ENCODE measurements around the gene MMP21.

Gene MMP21

DNA sequence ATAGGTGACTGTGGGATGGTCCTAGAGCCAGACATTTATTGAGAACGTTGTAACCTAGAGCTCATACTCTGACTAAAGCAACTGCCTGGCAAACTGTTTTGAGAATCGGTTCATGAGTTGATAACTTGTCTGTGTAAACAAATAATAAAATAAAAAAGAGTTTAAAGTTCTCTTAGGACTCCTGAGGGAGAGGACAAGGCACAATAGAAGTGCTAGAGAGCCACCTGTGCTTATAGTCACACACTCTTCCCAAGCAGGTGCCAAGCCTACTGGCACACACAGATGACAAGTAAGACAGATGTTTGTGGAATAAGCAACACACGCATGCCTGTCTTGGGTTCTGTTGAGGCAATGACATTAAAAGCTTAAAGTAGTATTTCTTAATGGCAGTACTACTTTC, 48.2 kb downstream of the MMP21 start:
- TF ChIP-seq TAF1 (IDR thresholded peaks at IDR 0.05; ENCODE audit: borderline replicate concordance, insufficient read depth, low read length) (no peak), SIN3A (IDR thresholded peaks at IDR 0.05; ENCODE audit: borderline replicate concordance, insufficient read depth, low read length) (no peak), FOXP2 (optimal IDR thresholded peaks at IDR 0.05; ENCODE audit: borderline replicate concordance, extremely low read depth, extremely low read length, insufficient read depth) (no peak), POLR2AphosphoS5 (IDR thresholded peaks at IDR 0.05; ENCODE audit: low read depth, low read length) (no peak)
- TF ChIP-seq, protein P1, sequence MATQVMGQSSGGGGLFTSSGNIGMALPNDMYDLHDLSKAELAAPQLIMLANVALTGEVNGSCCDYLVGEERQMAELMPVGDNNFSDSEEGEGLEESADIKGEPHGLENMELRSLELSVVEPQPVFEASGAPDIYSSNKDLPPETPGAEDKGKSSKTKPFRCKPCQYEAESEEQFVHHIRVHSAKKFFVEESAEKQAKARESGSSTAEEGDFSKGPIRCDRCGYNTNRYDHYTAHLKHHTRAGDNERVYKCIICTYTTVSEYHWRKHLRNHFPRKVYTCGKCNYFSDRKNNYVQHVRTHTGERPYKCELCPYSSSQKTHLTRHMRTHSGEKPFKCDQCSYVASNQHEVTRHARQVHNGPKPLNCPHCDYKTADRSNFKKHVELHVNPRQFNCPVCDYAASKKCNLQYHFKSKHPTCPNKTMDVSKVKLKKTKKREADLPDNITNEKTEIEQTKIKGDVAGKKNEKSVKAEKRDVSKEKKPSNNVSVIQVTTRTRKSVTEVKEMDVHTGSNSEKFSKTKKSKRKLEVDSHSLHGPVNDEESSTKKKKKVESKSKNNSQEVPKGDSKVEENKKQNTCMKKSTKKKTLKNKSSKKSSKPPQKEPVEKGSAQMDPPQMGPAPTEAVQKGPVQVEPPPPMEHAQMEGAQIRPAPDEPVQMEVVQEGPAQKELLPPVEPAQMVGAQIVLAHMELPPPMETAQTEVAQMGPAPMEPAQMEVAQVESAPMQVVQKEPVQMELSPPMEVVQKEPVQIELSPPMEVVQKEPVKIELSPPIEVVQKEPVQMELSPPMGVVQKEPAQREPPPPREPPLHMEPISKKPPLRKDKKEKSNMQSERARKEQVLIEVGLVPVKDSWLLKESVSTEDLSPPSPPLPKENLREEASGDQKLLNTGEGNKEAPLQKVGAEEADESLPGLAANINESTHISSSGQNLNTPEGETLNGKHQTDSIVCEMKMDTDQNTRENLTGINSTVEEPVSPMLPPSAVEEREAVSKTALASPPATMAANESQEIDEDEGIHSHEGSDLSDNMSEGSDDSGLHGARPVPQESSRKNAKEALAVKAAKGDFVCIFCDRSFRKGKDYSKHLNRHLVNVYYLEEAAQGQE (IDR thresholded peaks at IDR 0.05; ENCODE audit: insufficient read depth in 1 of 2, low read depth in 2 of 2, low read length in 2 of 2), result no peak

DNA sequence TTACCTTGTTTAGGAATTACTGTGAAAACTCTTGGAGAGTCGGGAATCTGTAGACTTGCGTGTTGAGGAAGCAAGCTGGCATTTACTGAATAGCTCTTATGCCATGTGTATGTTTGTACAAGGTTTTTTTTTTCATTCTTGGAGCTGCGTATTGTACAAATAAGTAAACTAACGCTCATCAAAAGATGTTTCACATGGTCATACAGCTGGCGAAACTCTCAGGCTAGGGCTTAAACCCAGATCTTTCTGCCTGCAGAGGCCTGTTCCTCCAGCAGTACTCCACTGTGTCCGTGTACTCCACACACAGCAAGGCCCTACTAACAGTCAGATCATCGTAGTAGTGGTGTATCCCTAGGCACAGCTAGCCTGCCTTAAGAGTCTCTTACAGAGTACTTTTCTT, 48.7 kb downstream of the MMP21 start:
- TF ChIP-seq SIN3A (IDR thresholded peaks at IDR 0.05; ENCODE audit: borderline replicate concordance, insufficient read depth, low read length), result no peak
- TF ChIP-seq POLR2AphosphoS5 (IDR thresholded peaks at IDR 0.05; ENCODE audit: low read depth, low read length), result no peak
- no peak for TF ChIP-seq TAF1 (IDR thresholded peaks at IDR 0.05; ENCODE audit: borderline replicate concordance, insufficient read depth, low read length)
- no peak for TF ChIP-seq FOXP2 (optimal IDR thresholded peaks at IDR 0.05; ENCODE audit: borderline replicate concordance, extremely low read depth, extremely low read length, insufficient read depth)
- TF ChIP-seq, protein P1 (IDR thresholded peaks at IDR 0.05; ENCODE audit: insufficient read depth in 1 of 2, low read depth in 2 of 2, low read length in 2 of 2), result no peak

DNA sequence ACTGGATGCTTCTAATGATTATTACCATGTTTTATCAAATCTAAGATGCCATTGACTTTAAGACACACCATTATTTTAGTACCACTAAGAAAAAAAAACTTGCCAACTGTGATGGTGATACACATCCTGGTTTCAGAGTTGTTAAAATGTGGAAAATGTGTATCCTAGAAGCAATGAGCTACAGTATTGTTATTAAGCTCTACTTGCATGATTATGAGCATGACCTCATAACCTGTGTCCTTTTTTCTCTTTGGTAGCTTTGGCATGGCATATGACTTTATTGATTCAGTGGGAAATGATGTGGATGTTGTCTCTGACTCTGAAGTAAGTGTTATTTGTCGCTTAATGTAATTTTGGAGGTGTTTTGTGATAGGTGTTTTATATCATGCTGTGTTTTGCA, 52.8 kb downstream of the MMP21 start:
- TF ChIP-seq, protein P1 (IDR thresholded peaks at IDR 0.05; ENCODE audit: insufficient read depth in 1 of 2, low read depth in 2 of 2, low read length in 2 of 2), result no peak
- TF ChIP-seq SIN3A (IDR thresholded peaks at IDR 0.05; ENCODE audit: borderline replicate concordance, insufficient read depth, low read length) (no peak), FOXP2 (optimal IDR thresholded peaks at IDR 0.05; ENCODE audit: borderline replicate concordance, extremely low read depth, extremely low read length, insufficient read depth) (no peak), TAF1 (IDR thresholded peaks at IDR 0.05; ENCODE audit: borderline replicate concordance, insufficient read depth, low read length) (no peak), POLR2AphosphoS5 (IDR thresholded peaks at IDR 0.05; ENCODE audit: low read depth, low read length) (no peak)

DNA sequence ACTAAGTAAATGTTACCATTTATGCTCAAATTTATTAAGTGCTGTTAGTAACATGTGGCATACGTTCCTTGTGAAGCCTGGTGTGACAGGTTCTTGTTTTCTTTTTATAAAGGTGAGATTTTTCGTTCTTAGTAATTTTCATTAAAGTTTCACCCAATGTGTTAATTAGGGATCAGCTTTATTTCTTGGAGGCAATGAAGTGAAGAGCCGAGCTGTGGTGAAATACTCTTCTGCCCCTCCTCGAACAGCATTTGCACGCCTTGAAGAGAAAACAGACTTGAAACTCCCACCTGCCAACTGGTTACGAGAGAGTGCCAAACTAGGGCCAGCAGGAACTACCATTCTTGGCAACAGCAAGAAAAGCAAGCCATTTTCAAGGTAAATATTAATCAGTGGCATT, 54.6 kb downstream of the MMP21 start:
- TF ChIP-seq SIN3A (IDR thresholded peaks at IDR 0.05; ENCODE audit: borderline replicate concordance, insufficient read depth, low read length), result no peak
- no peak for TF ChIP-seq FOXP2 (optimal IDR thresholded peaks at IDR 0.05; ENCODE audit: borderline replicate concordance, extremely low read depth, extremely low read length, insufficient read depth)
- TF ChIP-seq TAF1 (IDR thresholded peaks at IDR 0.05; ENCODE audit: borderline replicate concordance, insufficient read depth, low read length), result no peak
- TF ChIP-seq, protein P1 (IDR thresholded peaks at IDR 0.05; ENCODE audit: insufficient read depth in 1 of 2, low read depth in 2 of 2, low read length in 2 of 2), result no peak
- no peak for TF ChIP-seq POLR2AphosphoS5 (IDR thresholded peaks at IDR 0.05; ENCODE audit: low read depth, low read length)

DNA sequence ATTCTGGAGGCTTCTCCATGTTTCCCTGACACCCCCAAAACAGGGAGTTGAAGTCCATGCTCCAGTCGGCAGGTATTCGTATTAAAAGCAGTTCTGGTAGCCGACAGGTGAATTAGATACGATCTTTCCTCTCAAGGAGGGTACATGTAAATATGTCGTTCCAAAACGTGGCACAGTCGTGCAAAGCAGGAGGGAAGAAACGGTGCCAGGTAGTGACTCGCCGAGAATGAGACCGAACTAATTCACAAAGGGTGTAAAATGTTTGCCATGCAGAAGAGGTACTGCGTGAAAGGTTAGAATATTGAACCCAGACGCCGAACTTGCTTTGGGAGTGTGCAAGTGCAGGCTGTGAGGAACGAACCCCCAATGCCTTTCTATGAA, 55.6 kb downstream of the MMP21 start:
- TF ChIP-seq FOXP2 (optimal IDR thresholded peaks at IDR 0.05; ENCODE audit: borderline replicate concordance, extremely low read depth, extremely low read length, insufficient read depth) (no peak), POLR2AphosphoS5 (IDR thresholded peaks at IDR 0.05; ENCODE audit: low read depth, low read length) (no peak), TAF1 (IDR thresholded peaks at IDR 0.05; ENCODE audit: borderline replicate concordance, insufficient read depth, low read length) (no peak), SIN3A (IDR thresholded peaks at IDR 0.05; ENCODE audit: borderline replicate concordance, insufficient read depth, low read length) (no peak)
- TF ChIP-seq, protein P1 (IDR thresholded peaks at IDR 0.05; ENCODE audit: insufficient read depth in 1 of 2, low read depth in 2 of 2, low read length in 2 of 2), result no peak
